Prostate gland (tissue), 2 donors: ENCODE measurements around the gene NR6A1. TPM values are rescaled to one million over a fixed set of nuclear protein-coding genes. Genes with fewer than 3 reads are reported as not detected.

Experiments used
- DNase-seq: peaks from one replicate; pipeline ENCODE4 v3.0.0-alpha.2; 2019; ENCODE audit warnings: low spot score
- H3K27ac ChIP-seq, 2 donors: fragments of 200-600 bp; sonication (generic); 2 replicates each; pipeline ENCODE4 v1.5.1; 2017 to 2019
- H3K27me3 ChIP-seq: fragments of 200-600 bp; sonication (generic); replicated peaks from 2 replicates; pipeline ENCODE4 v1.5.1; 2019; ENCODE audit not compliant: insufficient read depth
- H3K36me3 ChIP-seq, 2 donors: fragments of 200-600 bp; sonication (generic); 1 replicate in 1 of 2; 2 replicates in 1 of 2; pipeline versions ENCODE4 v1.5.1 to v1.8.1; 2017 to 2019
- H3K4me1 ChIP-seq: fragments of 200-600 bp; sonication (generic); replicated peaks from 2 replicates; pipeline ENCODE4 v1.5.1; 2019
- H3K4me3 ChIP-seq, 2 donors: fragments of 200-600 bp; sonication (generic); 2 replicates each; pipeline ENCODE4 v1.5.1; 2017 to 2019
- H3K9me3 ChIP-seq: fragments of 200-600 bp; sonication (generic); 2 replicates; pipeline ENCODE4 v1.5.1; 2017
- CTCF ChIP-seq, 4 experiments: fragments of 200-600 bp in 2 of 4; fragments of 450-650 bp in 2 of 4; sonication (generic) in 2 of 4; IDR thresholded peaks; 1 replicate in 3 of 4; 2 replicates in 1 of 4; pipeline ENCODE4 v1.5.1; 2016 to 2019; ENCODE audit warnings: antibody characterized with exemption in 4 of 4, mild to moderate bottlenecking in 2 of 4, moderate library complexity in 2 of 4
- POLR2A ChIP-seq: fragments of 450-650 bp; IDR thresholded peaks from one replicate; pipeline ENCODE4 v1.6.1; 2016; ENCODE audit warnings: antibody characterized with exemption, mild to moderate bottlenecking
- POLR2AphosphoS5 ChIP-seq: sonication (generic); formaldehyde crosslinking; IDR thresholded peaks from one replicate; pipeline ENCODE4 v1.6.1; 2017; ENCODE audit warnings: antibody characterized with exemption
- WGBS: methylation state at CpG from one replicate; pipeline ENCODE4 v1.1.5; 2018; 5-methylcytosine and 5-hydroxymethylcytosine counted together
- intact Hi-C: fragments of 100-400 bp; cut with DNase I; formaldehyde crosslinking; loops from one replicate; pipeline ENCODE4 v1.14.2; 2022
- total RNA-seq, 2 donors: library from RNA; depleted of rRNA; stranded (reverse); fragments of >200 nt; gene quantifications; one replicate each; pipeline ENCODE4 v1.1.0, GENCODE V29; 2016

The NR6A1 gene
- total RNA-seq, 2 donors from 2014 or later: 1.3 to 53.7 TPM

GRCh38 chr9:124505901-124506346 lies 265.2 kb downstream of the NR6A1 start:
- no peaks in the 10 kb centered on the region for H3K4me1 ChIP-seq
- no peaks in the 10 kb centered on the region for H3K9me3 ChIP-seq
- TF ChIP-seq POLR2AphosphoS5: no peak
- no peak for TF ChIP-seq POLR2A
- TF ChIP-seq CTCF (IDR thresholded peaks at IDR 0.05): no peak
- H3K27ac ChIP-seq: no peak overlapping the region
- no peak for DNase-seq
- H3K36me3 ChIP-seq: no peaks in the 10 kb centered on the region
- no peak overlapping the region for H3K4me3 ChIP-seq
- intact Hi-C loops: no loop called here
- peaks cover 19% of the 10 kb centered on the region for H3K27me3 ChIP-seq
- WGBS: 84% methylated on average over 11 of the region's 19 CpGs

- H3K36me3 ChIP-seq: no peaks in the 10 kb centered on the region
- H3K4me3 ChIP-seq: no peak overlapping the region
- intact Hi-C loops: no loop called here
- peaks cover 23% of the 10 kb centered on the region for H3K27me3 ChIP-seq
- TF ChIP-seq POLR2A: no peak
- TF ChIP-seq POLR2AphosphoS5: no peak
- no peak for TF ChIP-seq CTCF (IDR thresholded peaks at IDR 0.05)
- WGBS: 34% methylated on average over 69 of the region's 69 CpGs
- DNase-seq: no peak
- H3K27ac ChIP-seq: no peak overlapping the region
- no peaks in the 10 kb centered on the region for H3K9me3 ChIP-seq
- no peaks in the 10 kb centered on the region for H3K4me1 ChIP-seq
Observed at GRCh38 chr9:124505006-124505900, 265.9 kb downstream of the NR6A1 start.

GRCh38 chr9:124504530-124505005 lies 266.5 kb downstream of the NR6A1 start:
- H3K36me3 ChIP-seq: no peaks in the 10 kb centered on the region
- H3K9me3 ChIP-seq: no peaks in the 10 kb centered on the region
- peaks cover 25% of the 10 kb centered on the region for H3K27me3 ChIP-seq
- no peak overlapping the region for H3K27ac ChIP-seq
- intact Hi-C loops: no loop called here
- H3K4me3 ChIP-seq: peak overlapping the region in 1 of 2 donors; percentile 12
- TF ChIP-seq POLR2A (no peak), CTCF (IDR thresholded peaks at IDR 0.05) (no peak), POLR2AphosphoS5 (no peak)
- DNase-seq: no peak
- WGBS: 1% methylated on average over 31 of the region's 81 CpGs
- no peaks in the 10 kb centered on the region for H3K4me1 ChIP-seq

- no peak overlapping the region for H3K27ac ChIP-seq
- 3% methylated on average over 75 of the region's 76 CpGs for WGBS
- DNase-seq: no peak
- no peaks in the 10 kb centered on the region for H3K9me3 ChIP-seq
- H3K4me3 ChIP-seq: peak overlapping the region in 1 of 2 donors; percentile 12
- intact Hi-C loops: no loop called here
- TF ChIP-seq CTCF (IDR thresholded peaks at IDR 0.05) (no peak), POLR2AphosphoS5 (no peak), POLR2A (no peak)
- H3K4me1 ChIP-seq: no peaks in the 10 kb centered on the region
- H3K36me3 ChIP-seq: no peaks in the 10 kb centered on the region
- H3K27me3 ChIP-seq: peaks cover 25% of the 10 kb centered on the region
Observed at GRCh38 chr9:124503713-124504529, 267.2 kb downstream of the NR6A1 start.
